Nephron (organoid): ENCODE data around the gene ZDHHC4.
A peak's percentile ranks its signal among the peaks of the same experiment; 100 is the strongest.
"Not testable (repeated sequence)": the region's sequence is repeated elsewhere in the genome, so short reads cannot be mapped to it uniquely, and the experiment has no call there.

Source experiments
- H3K27ac Mint-ChIP-seq, 3 experiments: 2 replicates each; pipeline ENCODE4 v1.8.0; 2020; ENCODE audit warnings: mixed read lengths in 3 of 3, mild to moderate bottlenecking in 2 of 3, moderate library complexity in 1 of 3
- H3K27me3 Mint-ChIP-seq: 2 replicates; pipeline ENCODE4 v1.8.0; 2021; ENCODE audit warnings: low read depth, mild to moderate bottlenecking, moderate library complexity, mixed read lengths
- H3K36me3 Mint-ChIP-seq: 2 replicates; pipeline ENCODE4 v1.8.0; 2020; ENCODE audit warnings: low read depth, mixed read lengths
- H3K4me1 Mint-ChIP-seq: 2 replicates; pipeline ENCODE4 v1.8.0; 2020; ENCODE audit warnings: mixed read lengths
- H3K4me3 Mint-ChIP-seq, 3 experiments: 2 replicates each; pipeline ENCODE4 v1.8.0; 2020; ENCODE audit warnings: mild to moderate bottlenecking in 3 of 3, mixed read lengths in 3 of 3, moderate library complexity in 2 of 3
- H3K9me3 Mint-ChIP-seq: 2 replicates; pipeline ENCODE4 v1.8.0; 2020; ENCODE audit warnings: mixed read lengths
- CTCF ChIP-seq, 3 experiments: fragments of 200-600 bp; sonication (generic); IDR thresholded peaks; one replicate each; pipeline ENCODE4 v1.5.0; 2021; ENCODE audit warnings: antibody characterized with exemption in 3 of 3; ENCODE audit not compliant: unreplicated experiment in 3 of 3

ZDHHC4 gene

GRCh38 chr7:6578114-6579084 is 1.1 kb downstream of the ZDHHC4 start:
- Mint-ChIP-seq H3K27ac (peak overlapping the region; percentile 85 to 97 (median 92)), H3K9me3 (no peaks in the 10 kb centered on the region), H3K27me3 (no peaks in the 10 kb centered on the region), H3K4me3 (peak overlapping the region; percentile 97 to 98 (median 97)), H3K36me3 (peaks cover 28% of the 10 kb centered on the region), H3K4me1 (no peaks in the 10 kb centered on the region)
- no peak for TF ChIP-seq CTCF (IDR thresholded peaks at IDR 0.05; ENCODE audit: unreplicated experiment in 3 of 3)

GRCh38 chr7:6579446-6579845 is 2.2 kb downstream of the ZDHHC4 start:
- H3K27ac Mint-ChIP-seq: peak overlapping the region in 2 of 3 experiments; percentile 82 to 92
- H3K27me3 Mint-ChIP-seq: no peaks in the 10 kb centered on the region
- no peaks in the 10 kb centered on the region for H3K4me1 Mint-ChIP-seq
- H3K4me3 Mint-ChIP-seq: peak overlapping the region; percentile 97 to 98 (median 97)
- H3K9me3 Mint-ChIP-seq: no peaks in the 10 kb centered on the region
- peak in 2 of 3 experiments; percentile 16 to 21 for TF ChIP-seq CTCF (IDR thresholded peaks at IDR 0.05; ENCODE audit: unreplicated experiment in 3 of 3)
- H3K36me3 Mint-ChIP-seq: peaks cover 35% of the 10 kb centered on the region

DNA sequence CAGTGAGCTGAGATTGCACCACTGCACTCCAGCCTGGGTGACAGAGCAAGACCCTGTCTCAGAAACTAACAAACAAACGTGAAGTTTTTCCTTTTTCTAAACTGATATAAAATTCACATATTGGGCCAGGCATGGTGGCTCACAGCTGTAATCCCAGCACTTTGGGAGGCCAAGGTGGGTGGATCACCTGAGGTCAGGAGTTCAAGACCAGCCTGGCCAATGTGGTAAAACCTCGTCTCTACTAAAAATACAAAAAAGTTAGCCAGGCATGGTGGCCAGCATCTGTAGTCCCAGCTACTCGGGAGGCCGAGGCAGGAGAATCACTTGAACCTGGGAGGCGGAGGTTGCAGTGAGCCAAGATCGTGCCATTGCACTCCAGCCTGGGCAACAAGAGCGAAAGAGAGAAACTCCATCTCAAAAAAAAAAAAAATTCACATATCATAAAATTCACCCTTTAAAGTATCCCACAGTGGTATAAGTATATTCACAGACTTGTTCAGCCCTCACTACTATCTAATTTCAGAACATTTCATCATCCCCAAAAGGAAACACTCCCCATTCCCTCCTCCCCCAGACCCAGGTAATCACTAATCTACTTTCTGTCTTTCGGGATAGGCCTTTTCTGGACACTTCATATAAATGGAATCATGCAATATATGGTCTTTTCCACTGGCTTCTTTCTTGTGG is 8.6 kb downstream of the ZDHHC4 start:
- not testable (repeated sequence) for H3K27ac Mint-ChIP-seq, H3K27me3 Mint-ChIP-seq, H3K9me3 Mint-ChIP-seq, H3K4me1 Mint-ChIP-seq
- Mint-ChIP-seq H3K36me3 (peaks cover 66% of the 10 kb centered on the region), H3K4me3 (peak overlapping the region in 1 of 3 experiments; percentile 43)

DNA sequence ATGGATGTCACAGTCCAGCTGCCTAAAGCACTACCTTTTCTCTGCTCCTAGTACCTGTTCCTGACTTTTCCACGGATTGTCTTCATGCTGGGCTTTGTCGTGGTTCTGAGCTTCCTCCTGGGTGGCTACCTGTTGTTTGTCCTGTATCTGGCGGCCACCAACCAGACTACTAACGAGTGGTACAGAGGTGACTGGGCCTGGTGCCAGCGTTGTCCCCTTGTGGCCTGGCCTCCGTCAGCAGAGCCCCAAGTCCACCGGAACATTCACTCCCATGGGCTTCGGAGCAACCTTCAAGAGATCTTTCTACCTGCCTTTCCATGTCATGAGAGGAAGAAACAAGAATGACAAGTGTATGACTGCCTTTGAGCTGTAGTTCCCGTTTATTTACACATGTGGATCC is 11.3 kb downstream of the ZDHHC4 start:
- Mint-ChIP-seq H3K4me1 (peaks cover 5% of the 10 kb centered on the region), H3K27ac (peak overlapping the region in 1 of 3 experiments; percentile 22), H3K27me3 (no peaks in the 10 kb centered on the region), H3K4me3 (peak overlapping the region; percentile 84 to 86 (median 86)), H3K36me3 (peaks cover 53% of the 10 kb centered on the region), H3K9me3 (no peaks in the 10 kb centered on the region)
- TF ChIP-seq CTCF (IDR thresholded peaks at IDR 0.05; ENCODE audit: unreplicated experiment in 3 of 3): no peak

DNA sequence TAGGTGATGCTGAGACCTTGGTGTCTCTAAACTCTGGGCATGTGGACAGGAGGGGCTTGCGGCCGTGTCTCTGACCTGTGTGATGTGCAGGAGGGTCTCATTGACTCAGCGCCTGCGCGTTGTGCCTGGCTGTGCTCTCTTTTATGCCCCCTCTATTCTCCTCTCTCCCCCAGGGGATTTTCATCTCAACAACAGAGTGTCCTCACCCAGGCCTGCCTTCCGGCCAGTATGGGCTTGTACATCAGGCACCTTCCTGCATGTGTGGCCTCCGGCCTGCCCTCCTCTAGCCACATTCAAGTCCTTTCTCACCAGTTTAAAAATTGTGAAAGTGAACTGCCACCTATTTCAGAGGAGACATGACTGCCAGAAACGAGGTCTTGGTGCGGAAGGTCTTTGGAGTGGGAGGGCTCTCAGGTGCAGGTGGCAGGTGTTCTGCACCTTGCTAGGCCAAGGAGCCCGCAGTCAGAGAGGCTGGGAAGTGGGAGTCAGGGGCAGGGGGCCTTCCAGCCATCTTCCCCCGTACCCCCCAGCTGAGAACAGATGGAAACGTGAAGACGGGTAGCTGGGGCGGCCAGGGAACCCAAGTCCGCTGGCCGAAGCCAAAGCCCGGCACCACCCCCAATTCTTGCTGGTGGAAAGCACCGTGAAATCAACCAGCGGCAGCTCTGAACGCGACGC is 12.0 kb downstream of the ZDHHC4 start:
- Mint-ChIP-seq H3K27me3 (no peaks in the 10 kb centered on the region), H3K4me3 (peak overlapping the region; percentile 84 to 86 (median 86)), H3K27ac (peak overlapping the region in 2 of 3 experiments; percentile 78 to 80), H3K4me1 (peaks cover 5% of the 10 kb centered on the region), H3K9me3 (no peaks in the 10 kb centered on the region), H3K36me3 (peaks cover 52% of the 10 kb centered on the region)
- no peak for TF ChIP-seq CTCF (IDR thresholded peaks at IDR 0.05; ENCODE audit: unreplicated experiment in 3 of 3)
